GM21528 (cell line): ENCODE results near the gene KIR2DL1.
"Not testable (repeated sequence)": the region's sequence is repeated elsewhere in the genome, so short reads cannot be mapped to it uniquely, and the experiment has no call there.

Experiments
- ATAC-seq: cut with Tn5 transposase; IDR thresholded peaks from one replicate; pipeline ENCODE4 v1.9.1; 2021; ENCODE audit warnings: mild to moderate bottlenecking, moderate library complexity; ENCODE audit not compliant: unreplicated experiment, low FRiP score

Gene KIR2DL1

GRCh38 chr19:54769646-54770045 lies at the start of gene KIR2DL1:
KIR2DL1 (plus strand) TSS chr19:54769793; CDS start chr19:54769851, 58 bp downstream.
- not testable (repeated sequence) for ATAC-seq

GRCh38 chr19:54724142-54724541 lies 45.5 kb upstream of the KIR2DL1 start, which contains the start of gene KIR3DL3:
KIR3DL3 (plus strand) TSS chr19:54724442; CDS start chr19:54724497, 55 bp downstream.
- no peak for ATAC-seq

GRCh38 chr19:54724644-54725043 lies 44.9 kb upstream of the KIR2DL1 start:
- ATAC-seq = no peak

- ATAC-seq = no peak
Measured at GRCh38 chr19:54725321-54725720, 44.3 kb upstream of the KIR2DL1 start.

- no peak for ATAC-seq
Measured at GRCh38 chr19:54727562-54727961, 42.0 kb upstream of the KIR2DL1 start.

- ATAC-seq = no peak
Measured at GRCh38 chr19:54728167-54728566, 41.4 kb upstream of the KIR2DL1 start.

- ATAC-seq = no peak
Measured at GRCh38 chr19:54729416-54730188, 40.0 kb upstream of the KIR2DL1 start.

GRCh38 chr19:54731191-54731590 lies 38.4 kb upstream of the KIR2DL1 start:
- ATAC-seq = no peak

- ATAC-seq = not testable (repeated sequence)
Measured at GRCh38 chr19:54738306-54738705, 31.3 kb upstream of the KIR2DL1 start, which contains the start of gene KIR2DL3. KIR2DL3 (plus strand) TSS chr19:54738513; CDS start chr19:54738546, 33 bp downstream.

- ATAC-seq = no peak
Measured at GRCh38 chr19:54738715-54739114, 30.9 kb upstream of the KIR2DL1 start.

- no peak for ATAC-seq
Measured at GRCh38 chr19:54739587-54740497, 29.8 kb upstream of the KIR2DL1 start.

- ATAC-seq = not testable (repeated sequence)
Measured at GRCh38 chr19:54741950-54742349, 27.6 kb upstream of the KIR2DL1 start.

- ATAC-seq = not testable (repeated sequence)
Measured at GRCh38 chr19:54744080-54744479, 25.5 kb upstream of the KIR2DL1 start.

- not testable (repeated sequence) for ATAC-seq
Measured at GRCh38 chr19:54747614-54748322, 21.8 kb upstream of the KIR2DL1 start.

GRCh38 chr19:54750276-54750675 lies 19.3 kb upstream of the KIR2DL1 start:
- ATAC-seq = not testable (repeated sequence)

- not testable (repeated sequence) for ATAC-seq
Measured at GRCh38 chr19:54756204-54757110, 13.1 kb upstream of the KIR2DL1 start.

- not testable (repeated sequence) for ATAC-seq
Measured at GRCh38 chr19:54758577-54758976, 11.0 kb upstream of the KIR2DL1 start.

- ATAC-seq = not testable (repeated sequence)
Measured at GRCh38 chr19:54764219-54764618, 5.4 kb upstream of the KIR2DL1 start.

- not testable (repeated sequence) for ATAC-seq
Measured at GRCh38 chr19:54766464-54766863, 3.1 kb upstream of the KIR2DL1 start.
